ENCODE measurements around the gene LARGE1. TPM values are rescaled to one million over a fixed set of nuclear protein-coding genes. Genes with fewer than 3 reads are reported as not detected.

Gene LARGE1
- total RNA-seq, 2 experiments from 2014 or later, result 0.18 to 0.38 TPM

DNA sequence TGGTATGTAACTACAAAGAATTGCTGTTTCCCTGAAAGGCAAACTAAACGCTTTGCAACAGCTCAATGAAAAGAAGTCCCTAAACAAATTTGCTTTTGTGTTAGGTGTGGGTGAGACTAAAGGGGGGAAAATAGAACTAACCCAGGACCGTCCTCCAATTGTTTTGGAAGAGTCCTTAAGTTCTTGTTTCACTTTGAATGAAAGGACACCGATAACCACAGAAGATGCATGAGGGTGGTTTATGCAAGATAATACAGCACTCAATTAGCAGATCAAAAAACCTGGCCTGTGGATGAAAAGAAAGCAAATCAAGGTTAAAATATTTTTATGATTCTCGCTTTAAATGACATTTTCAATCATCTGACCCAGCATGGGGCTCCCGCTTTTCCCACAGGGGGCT, 557.6 kb downstream of the LARGE1 start:
- DNase-seq, result no peak
- H3K9me3 Mint-ChIP-seq, result peaks cover 8% of the 10 kb centered on the region

DNA sequence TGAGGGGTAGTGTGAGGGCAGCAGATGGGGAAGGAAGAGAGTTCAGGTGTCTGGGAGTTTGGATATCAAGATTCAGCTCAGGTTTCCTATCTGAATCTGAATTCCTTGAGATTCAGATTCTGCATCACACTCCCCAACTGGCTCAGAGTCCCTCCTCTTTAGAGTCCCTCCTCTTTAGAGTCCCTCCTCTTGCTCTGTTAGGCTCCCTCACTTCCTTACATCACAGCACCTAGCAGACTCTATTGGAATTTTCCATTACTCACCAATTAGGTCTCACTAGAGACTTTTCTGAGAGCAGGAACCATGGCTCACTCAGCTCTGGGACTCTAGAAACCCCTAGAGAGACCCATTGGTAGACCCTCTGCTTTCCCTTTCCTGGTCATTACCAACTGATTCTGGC, 558.7 kb downstream of the LARGE1 start:
- CTCF ChIA-PET, result no interaction called here
- POLR2A ChIA-PET, result no interaction called here
- H3K27me3 Mint-ChIP-seq, result no peaks in the 10 kb centered on the region
- no peaks in the 10 kb centered on the region for H3K36me3 Mint-ChIP-seq (ENCODE audit: low read depth)
- no peak for DNase-seq
- peaks cover 13% of the 10 kb centered on the region for H3K9me3 Mint-ChIP-seq
- no peaks in the 10 kb centered on the region for H3K4me1 Mint-ChIP-seq
- no peak overlapping the region for H3K27ac Mint-ChIP-seq
- H3K4me3 Mint-ChIP-seq, result no peak overlapping the region

More for the DNA sequence above, 557.6 kb downstream of the LARGE1 start:
- Mint-ChIP-seq H3K36me3 (ENCODE audit: low read depth) (no peaks in the 10 kb centered on the region), H3K4me3 (no peak overlapping the region), H3K4me1 (no peaks in the 10 kb centered on the region), H3K27me3 (no peaks in the 10 kb centered on the region), H3K27ac (no peak overlapping the region)
- ChIA-PET POLR2A (no interaction called here), CTCF (no interaction called here)

DNA sequence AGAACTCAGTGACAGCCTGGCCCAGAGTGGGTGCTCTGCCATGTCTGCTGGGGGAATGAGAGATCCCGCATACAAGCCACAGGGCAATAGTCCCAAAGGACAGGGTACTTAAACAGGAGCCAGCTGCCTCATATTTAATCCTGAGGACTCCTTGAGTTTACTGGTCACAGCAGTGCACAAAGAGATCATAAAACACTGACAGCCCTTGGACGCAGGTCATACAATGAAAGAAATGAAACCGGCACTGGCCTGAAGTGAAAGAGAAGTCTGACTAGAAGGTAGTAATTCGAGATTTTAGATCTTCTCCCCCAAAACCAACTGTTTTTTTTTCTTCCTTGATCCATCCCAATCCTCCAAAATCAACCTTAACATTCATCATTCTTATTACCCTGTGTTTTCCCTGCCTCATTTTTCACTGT, 562.3 kb downstream of the LARGE1 start:
- Mint-ChIP-seq H3K36me3 (ENCODE audit: low read depth) (no peaks in the 10 kb centered on the region), H3K4me1 (no peaks in the 10 kb centered on the region), H3K27me3 (no peaks in the 10 kb centered on the region), H3K9me3 (peaks cover 13% of the 10 kb centered on the region), H3K27ac (no peak overlapping the region), H3K4me3 (no peak overlapping the region)
- CTCF ChIA-PET, result no interaction called here
- DNase-seq, result no peak
- POLR2A ChIA-PET, result no interaction called here

DNA sequence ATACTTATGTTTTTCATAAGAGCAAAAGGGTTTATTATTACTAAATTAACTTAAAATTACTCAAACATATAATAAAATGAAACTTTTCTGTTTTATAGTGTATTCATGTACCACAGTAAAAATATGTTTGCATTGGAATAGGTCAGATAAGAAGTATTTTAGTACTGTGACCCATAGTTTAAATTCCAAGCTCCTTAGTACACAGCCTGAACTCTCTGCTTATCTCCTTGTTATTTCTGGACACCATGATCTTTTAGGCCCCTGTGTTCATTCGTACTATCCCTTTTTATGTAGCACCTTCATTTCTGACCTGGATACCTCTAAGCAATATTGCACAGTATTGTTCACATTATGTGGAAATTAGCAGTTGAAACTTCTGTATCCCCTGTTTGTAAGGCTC, 565.3 kb downstream of the LARGE1 start:
- no peak overlapping the region for H3K27ac Mint-ChIP-seq
- no peak overlapping the region for H3K4me3 Mint-ChIP-seq
- ChIA-PET POLR2A (no interaction called here), CTCF (no interaction called here)
- DNase-seq, result no peak
- H3K4me1 Mint-ChIP-seq, result no peaks in the 10 kb centered on the region
- no peaks in the 10 kb centered on the region for H3K36me3 Mint-ChIP-seq (ENCODE audit: low read depth)
- H3K9me3 Mint-ChIP-seq, result peaks cover 10% of the 10 kb centered on the region
- no peaks in the 10 kb centered on the region for H3K27me3 Mint-ChIP-seq

DNA sequence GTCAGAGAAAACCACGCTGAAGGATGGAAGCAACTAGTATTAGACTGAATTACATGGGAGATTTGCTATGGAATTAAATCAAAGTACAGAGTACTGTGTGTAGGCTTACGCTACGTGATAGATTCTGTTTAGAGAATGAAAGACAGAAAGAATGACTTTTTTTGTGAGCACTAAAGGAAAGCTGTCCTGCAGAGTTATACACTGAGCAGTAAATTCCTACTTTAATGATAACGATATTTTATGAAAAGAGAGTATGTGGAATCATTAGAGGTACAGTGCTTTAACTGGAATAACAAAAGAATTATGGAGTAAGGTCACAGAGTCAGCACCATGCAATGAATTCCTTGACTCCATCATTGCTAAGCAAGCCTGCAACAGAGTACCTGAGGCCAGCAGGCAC, 566.8 kb downstream of the LARGE1 start:
- no peak overlapping the region for H3K4me3 Mint-ChIP-seq
- peaks cover 12% of the 10 kb centered on the region for H3K9me3 Mint-ChIP-seq
- H3K27ac Mint-ChIP-seq, result no peak overlapping the region
- DNase-seq, result no peak
- ChIA-PET POLR2A (no interaction called here), CTCF (no interaction called here)
- no peaks in the 10 kb centered on the region for H3K36me3 Mint-ChIP-seq (ENCODE audit: low read depth)
- H3K4me1 Mint-ChIP-seq, result no peaks in the 10 kb centered on the region
- no peaks in the 10 kb centered on the region for H3K27me3 Mint-ChIP-seq

DNA sequence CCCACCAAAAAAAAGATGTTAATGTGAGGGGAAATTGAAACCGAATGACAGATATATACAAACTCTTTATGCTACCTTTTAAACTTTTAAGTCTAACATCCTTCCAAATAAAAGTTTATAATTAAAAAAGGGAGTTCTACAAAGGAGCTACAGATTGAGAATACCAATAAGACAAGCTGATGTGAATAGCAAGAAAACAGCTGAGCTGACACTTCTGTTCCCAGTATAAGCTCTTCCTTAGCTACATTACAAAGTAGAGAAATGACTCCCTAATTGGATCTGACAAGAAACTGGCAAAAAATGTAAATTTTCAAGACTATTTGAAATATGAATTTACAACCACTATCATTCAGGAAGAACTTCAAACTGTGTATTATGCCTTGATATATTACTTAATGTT, 567.5 kb downstream of the LARGE1 start:
- no peaks in the 10 kb centered on the region for H3K4me1 Mint-ChIP-seq
- no peak overlapping the region for H3K4me3 Mint-ChIP-seq
- DNase-seq, result no peak
- H3K9me3 Mint-ChIP-seq, result peaks cover 12% of the 10 kb centered on the region
- H3K27me3 Mint-ChIP-seq, result no peaks in the 10 kb centered on the region
- ChIA-PET CTCF (no interaction called here), POLR2A (no interaction called here)
- H3K27ac Mint-ChIP-seq, result no peak overlapping the region
- no peaks in the 10 kb centered on the region for H3K36me3 Mint-ChIP-seq (ENCODE audit: low read depth)

DNA sequence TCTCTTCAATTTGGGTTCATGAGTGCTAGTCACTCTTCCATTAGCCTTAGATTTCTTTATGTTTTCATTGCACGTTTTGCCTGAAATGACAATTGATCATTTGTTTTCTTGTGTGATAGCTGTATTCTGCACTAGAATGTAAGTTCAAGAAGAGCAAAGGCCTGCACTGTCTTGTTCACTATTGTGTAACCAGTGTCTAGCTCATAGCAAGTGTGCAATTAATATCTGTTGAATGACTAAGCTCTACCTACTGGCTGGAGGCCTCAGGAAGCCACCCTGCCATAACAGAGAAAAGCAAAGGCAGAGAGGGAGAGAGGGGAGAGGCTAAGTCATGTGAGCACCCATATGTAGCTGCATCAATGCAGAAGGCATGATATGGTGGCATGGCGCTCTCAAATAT, 569.3 kb downstream of the LARGE1 start:
- ChIA-PET CTCF (no interaction called here), POLR2A (no interaction called here)
- DNase-seq, result no peak
- Mint-ChIP-seq H3K9me3 (peaks cover 11% of the 10 kb centered on the region), H3K4me1 (no peaks in the 10 kb centered on the region), H3K4me3 (no peak overlapping the region), H3K27ac (no peak overlapping the region), H3K27me3 (no peaks in the 10 kb centered on the region), H3K36me3 (ENCODE audit: low read depth) (no peaks in the 10 kb centered on the region)

DNA sequence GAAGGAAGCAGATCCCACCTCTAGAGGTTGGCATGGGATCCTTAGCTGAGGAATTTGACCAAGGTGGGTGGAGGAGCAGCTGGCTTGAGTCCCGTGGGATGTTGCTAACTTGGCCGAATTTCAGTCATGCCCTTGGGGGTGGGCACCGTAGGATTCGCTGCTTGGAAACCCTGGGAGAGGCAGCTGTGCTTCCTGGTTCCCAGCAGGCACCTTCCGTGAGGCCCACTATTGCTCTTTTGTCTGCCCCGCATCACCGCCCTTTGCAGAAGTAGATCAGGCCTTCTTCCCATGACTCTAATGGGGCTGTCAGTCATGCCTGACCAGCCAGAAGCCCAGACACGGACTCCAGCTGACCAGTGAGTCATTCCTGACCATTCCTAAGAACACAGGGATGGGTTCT, 569.8 kb downstream of the LARGE1 start:
- no peaks in the 10 kb centered on the region for H3K36me3 Mint-ChIP-seq (ENCODE audit: low read depth)
- no peaks in the 10 kb centered on the region for H3K27me3 Mint-ChIP-seq
- CTCF ChIA-PET, result no interaction called here
- H3K9me3 Mint-ChIP-seq, result peaks cover 11% of the 10 kb centered on the region
- no peaks in the 10 kb centered on the region for H3K4me1 Mint-ChIP-seq
- no peak for DNase-seq
- no peak overlapping the region for H3K27ac Mint-ChIP-seq
- POLR2A ChIA-PET, result no interaction called here
- no peak overlapping the region for H3K4me3 Mint-ChIP-seq

DNA sequence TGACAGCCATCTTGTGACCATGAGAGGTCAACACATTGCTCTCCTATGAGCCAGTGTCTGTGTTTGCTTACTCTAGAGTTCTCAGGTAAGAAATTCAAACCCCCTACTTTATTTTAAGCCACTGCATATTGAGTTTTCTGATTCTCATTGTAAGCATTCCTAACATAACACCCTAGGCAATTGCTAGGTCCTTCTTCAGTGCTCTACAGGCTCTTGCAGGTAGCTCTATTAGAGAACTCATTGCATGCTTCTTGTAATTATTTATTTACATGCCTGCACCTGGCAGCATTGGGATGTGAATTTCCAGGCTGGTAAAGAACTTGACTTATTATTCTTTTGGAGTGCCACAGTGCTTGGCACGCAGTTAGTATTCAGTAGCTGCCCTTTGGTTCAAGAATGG, 573.3 kb downstream of the LARGE1 start:
- Mint-ChIP-seq H3K27me3 (no peaks in the 10 kb centered on the region), H3K4me1 (no peaks in the 10 kb centered on the region), H3K4me3 (no peak overlapping the region), H3K9me3 (peaks cover 11% of the 10 kb centered on the region), H3K36me3 (ENCODE audit: low read depth) (no peaks in the 10 kb centered on the region), H3K27ac (no peak overlapping the region)
- no peak for DNase-seq
- ChIA-PET POLR2A (no interaction called here), CTCF (no interaction called here)

DNA sequence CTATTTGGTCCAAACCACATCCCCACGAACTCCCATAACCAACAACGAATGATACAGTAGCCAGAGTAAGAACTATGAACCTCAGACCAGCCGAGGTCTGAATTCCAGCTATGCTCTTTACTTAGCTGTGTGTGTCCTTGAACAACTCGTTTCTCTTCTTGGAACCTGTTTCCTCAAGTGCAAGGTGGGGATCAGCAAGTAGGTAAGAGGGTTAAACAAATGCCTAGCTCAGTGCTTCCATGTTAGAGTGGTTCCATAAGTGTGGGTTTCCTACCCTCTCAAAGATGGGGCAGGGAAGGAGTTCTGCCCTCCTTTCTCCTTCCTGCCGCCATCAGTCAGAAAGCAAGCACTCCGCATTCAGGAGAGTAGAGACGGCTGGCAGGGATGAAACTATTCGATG, 578.7 kb downstream of the LARGE1 start:
- H3K36me3 Mint-ChIP-seq (ENCODE audit: low read depth), result no peaks in the 10 kb centered on the region
- no peak overlapping the region for H3K4me3 Mint-ChIP-seq
- ChIA-PET POLR2A (no interaction called here), CTCF (no interaction called here)
- H3K9me3 Mint-ChIP-seq, result peaks cover 16% of the 10 kb centered on the region
- no peak overlapping the region for H3K27ac Mint-ChIP-seq
- no peaks in the 10 kb centered on the region for H3K4me1 Mint-ChIP-seq
- no peaks in the 10 kb centered on the region for H3K27me3 Mint-ChIP-seq
- DNase-seq, result no peak

DNA sequence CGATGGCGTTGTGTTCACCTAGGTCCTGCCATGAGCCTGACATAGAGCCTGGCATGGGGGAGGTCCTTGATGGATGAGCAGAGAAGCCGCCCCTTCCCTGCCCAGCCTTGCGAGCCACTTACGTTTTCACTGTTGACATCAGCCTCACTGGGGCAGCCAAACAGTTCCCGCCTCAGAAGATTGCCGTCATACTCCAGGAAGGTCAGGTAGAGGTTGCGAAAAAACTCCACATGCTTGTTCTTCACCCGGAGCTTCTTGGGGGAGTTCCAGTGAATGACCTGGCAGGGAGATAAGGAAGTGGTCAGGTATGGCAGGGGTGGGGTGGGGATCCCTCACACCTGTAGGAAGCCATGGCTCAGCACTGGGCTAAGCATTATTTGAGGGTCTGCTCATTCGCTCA, 582.8 kb downstream of the LARGE1 start:
- H3K27ac Mint-ChIP-seq, result no peak overlapping the region
- no peak overlapping the region for H3K4me3 Mint-ChIP-seq
- H3K36me3 Mint-ChIP-seq (ENCODE audit: low read depth), result no peaks in the 10 kb centered on the region
- ChIA-PET POLR2A (no interaction called here), CTCF (no interaction called here)
- peaks cover 24% of the 10 kb centered on the region for H3K9me3 Mint-ChIP-seq
- DNase-seq, result no peak
- H3K4me1 Mint-ChIP-seq, result no peaks in the 10 kb centered on the region
- no peaks in the 10 kb centered on the region for H3K27me3 Mint-ChIP-seq

DNA sequence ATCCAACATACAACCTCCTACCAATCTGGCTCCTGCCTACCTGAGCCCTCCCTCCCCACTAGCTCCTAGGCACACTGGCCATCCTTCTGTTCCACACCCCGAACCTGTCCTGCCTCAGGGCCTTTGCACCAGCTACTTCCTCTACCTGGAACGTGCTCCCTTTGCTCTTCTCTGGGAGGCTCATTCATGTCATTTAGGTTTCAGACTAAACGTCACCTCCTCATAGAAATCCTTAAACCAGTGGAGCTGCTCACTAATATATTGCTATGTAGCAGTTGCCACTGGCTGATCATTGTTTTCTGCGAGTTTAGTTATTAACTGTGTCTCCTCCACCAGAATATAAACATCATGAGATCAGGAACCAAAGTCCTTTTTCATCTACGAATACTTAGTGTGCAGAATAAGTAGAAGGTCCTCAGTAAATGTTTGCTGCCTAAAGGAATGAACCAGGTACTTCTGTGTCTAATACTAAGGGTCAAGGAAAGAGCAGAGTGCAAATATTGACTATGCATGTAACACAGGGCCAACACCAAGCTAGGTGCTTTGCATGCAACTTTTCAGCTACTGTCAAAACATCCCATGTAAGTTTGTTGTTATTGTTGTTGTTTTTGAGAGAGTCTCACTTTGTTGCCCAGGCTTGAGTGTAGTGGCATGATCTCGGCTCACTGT, 584.5 kb downstream of the LARGE1 start:
- Mint-ChIP-seq H3K4me3 (no peak overlapping the region), H3K27ac (no peak overlapping the region), H3K27me3 (no peaks in the 10 kb centered on the region), H3K36me3 (ENCODE audit: low read depth) (no peaks in the 10 kb centered on the region), H3K4me1 (no peaks in the 10 kb centered on the region), H3K9me3 (peaks cover 30% of the 10 kb centered on the region)
- ChIA-PET POLR2A (no interaction called here), CTCF (no interaction called here)
- no peak for DNase-seq

DNA sequence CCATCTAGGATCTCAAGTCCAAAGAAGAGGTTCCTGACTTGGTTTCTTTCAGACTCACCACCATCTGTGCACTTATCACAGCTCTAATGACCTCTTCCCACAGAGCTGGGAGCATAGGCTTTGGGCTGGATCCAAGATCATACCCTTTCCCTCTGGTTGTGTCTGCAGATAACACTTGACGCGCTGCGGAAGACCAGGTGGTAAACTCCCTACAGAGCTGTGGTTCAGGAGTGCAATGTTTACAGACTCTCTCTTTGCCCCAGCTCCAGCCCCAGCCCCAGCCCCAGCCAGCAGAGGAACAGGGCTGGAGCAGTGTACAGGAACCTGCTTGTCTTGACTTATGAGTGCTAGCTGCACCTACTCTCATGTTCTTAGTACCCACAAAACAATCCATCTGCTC, 587.7 kb downstream of the LARGE1 start:
- no peaks in the 10 kb centered on the region for H3K27me3 Mint-ChIP-seq
- H3K27ac Mint-ChIP-seq, result no peak overlapping the region
- ChIA-PET POLR2A (no interaction called here), CTCF (no interaction called here)
- peaks cover 21% of the 10 kb centered on the region for H3K9me3 Mint-ChIP-seq
- no peaks in the 10 kb centered on the region for H3K4me1 Mint-ChIP-seq
- no peaks in the 10 kb centered on the region for H3K36me3 Mint-ChIP-seq (ENCODE audit: low read depth)
- no peak overlapping the region for H3K4me3 Mint-ChIP-seq
- DNase-seq, result no peak

DNA sequence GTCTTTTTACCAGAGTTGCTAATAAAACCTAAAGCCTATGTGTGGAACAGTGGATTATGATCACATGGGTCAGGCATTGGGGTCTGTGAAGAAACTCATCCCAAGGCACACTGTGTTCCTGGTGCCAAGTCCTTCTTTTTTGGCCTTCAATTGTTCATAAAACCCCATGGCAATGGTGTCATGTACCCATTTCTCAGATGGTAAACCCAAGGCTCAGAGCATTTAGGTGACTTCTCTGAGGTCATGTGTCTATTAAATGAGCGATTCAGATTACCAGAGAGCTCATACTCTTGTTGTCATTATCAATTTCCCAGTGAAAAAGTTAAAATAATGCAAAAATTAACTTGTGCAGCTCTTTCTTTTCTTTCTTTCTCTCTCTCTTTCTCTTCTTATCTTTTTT, 589.3 kb downstream of the LARGE1 start:
- H3K4me1 Mint-ChIP-seq, result no peaks in the 10 kb centered on the region
- H3K9me3 Mint-ChIP-seq, result peaks cover 17% of the 10 kb centered on the region
- H3K4me3 Mint-ChIP-seq, result no peak overlapping the region
- no peaks in the 10 kb centered on the region for H3K27me3 Mint-ChIP-seq
- DNase-seq, result no peak
- H3K27ac Mint-ChIP-seq, result no peak overlapping the region
- CTCF ChIA-PET, result no interaction called here
- H3K36me3 Mint-ChIP-seq (ENCODE audit: low read depth), result no peaks in the 10 kb centered on the region
- POLR2A ChIA-PET, result no interaction called here

DNA sequence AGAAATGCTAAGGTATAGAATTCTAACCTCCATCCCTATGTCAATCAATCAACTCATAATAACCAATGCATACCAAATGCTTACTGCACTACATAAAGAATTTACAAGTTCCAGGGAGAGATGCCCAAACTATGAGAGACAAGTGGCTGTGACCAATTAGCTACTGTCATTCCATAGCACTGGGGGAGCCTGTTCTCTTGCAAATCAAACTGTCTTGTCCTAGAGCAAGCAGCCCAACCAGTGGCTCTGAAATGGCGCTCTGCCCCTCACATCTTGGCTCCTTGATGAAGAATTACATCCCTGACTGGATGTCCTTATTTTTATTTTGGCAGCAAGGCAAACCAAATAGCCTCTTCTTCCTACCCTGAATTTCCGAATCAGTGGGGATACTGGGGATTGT, 589.7 kb downstream of the LARGE1 start:
- Mint-ChIP-seq H3K9me3 (peaks cover 16% of the 10 kb centered on the region), H3K27ac (no peak overlapping the region), H3K4me3 (no peak overlapping the region), H3K4me1 (no peaks in the 10 kb centered on the region), H3K36me3 (ENCODE audit: low read depth) (no peaks in the 10 kb centered on the region), H3K27me3 (no peaks in the 10 kb centered on the region)
- DNase-seq, result no peak
- ChIA-PET POLR2A (no interaction called here), CTCF (no interaction called here)

Data from activated CD4-positive, alpha-beta memory T cell treated with anti-CD3 and anti-CD28 coated beads, Interleukin-2, amount 10 ng/mL, durations not matched to agents 7 days and 5 days (primary cell).